Ecto neural progenitor cell (in vitro differentiated cells): ENCODE measurements around the gene SEL1L2.
"Not testable (repeated sequence)": the region's sequence is repeated elsewhere in the genome, so short reads cannot be mapped to it uniquely, and the experiment has no call there.

Source experiments
- DNase-seq: peaks from one replicate; pipeline ENCODE4 v3.0.0-alpha.2; 2018; ENCODE audit warnings: low spot score

Gene SEL1L2, protein sequence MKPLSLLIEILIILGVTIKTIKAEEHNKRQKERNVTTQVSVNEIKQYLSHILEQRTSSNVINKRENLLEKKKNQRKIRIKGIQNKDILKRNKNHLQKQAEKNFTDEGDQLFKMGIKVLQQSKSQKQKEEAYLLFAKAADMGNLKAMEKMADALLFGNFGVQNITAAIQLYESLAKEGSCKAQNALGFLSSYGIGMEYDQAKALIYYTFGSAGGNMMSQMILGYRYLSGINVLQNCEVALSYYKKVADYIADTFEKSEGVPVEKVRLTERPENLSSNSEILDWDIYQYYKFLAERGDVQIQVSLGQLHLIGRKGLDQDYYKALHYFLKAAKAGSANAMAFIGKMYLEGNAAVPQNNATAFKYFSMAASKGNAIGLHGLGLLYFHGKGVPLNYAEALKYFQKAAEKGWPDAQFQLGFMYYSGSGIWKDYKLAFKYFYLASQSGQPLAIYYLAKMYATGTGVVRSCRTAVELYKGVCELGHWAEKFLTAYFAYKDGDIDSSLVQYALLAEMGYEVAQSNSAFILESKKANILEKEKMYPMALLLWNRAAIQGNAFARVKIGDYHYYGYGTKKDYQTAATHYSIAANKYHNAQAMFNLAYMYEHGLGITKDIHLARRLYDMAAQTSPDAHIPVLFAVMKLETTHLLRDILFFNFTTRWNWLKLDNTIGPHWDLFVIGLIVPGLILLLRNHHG

DNA sequence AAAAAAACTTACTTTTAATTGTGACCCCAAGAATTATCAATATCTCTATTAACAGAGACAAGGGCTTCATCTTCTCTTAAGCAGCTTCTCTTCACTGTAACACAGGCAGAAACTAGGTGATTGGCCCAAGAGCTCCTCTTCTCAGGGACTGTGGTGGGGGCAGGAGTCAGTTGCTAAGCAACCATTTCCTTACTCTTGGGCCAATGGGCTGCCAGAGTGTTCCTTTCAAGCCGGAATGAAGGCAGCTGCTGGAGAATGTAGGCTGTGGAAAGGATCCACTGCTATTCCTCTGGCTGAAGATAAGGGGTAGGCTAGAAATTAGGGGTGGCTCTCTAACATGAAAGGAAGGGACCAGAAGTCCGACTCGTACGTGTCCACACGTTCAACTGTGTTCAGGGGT lies at the start of gene SEL1L2:
Gene SEL1L2, minus strand, starts transcription at position 150 of the 400 bp plus-strand sequence. Its CDS starts 80 bp downstream, at position 70.
- peak; percentile 73 for DNase-seq

GRCh38 chr20:14036567-14036966 lies 46.2 kb upstream of the SEL1L2 start:
- no peak for DNase-seq

DNA sequence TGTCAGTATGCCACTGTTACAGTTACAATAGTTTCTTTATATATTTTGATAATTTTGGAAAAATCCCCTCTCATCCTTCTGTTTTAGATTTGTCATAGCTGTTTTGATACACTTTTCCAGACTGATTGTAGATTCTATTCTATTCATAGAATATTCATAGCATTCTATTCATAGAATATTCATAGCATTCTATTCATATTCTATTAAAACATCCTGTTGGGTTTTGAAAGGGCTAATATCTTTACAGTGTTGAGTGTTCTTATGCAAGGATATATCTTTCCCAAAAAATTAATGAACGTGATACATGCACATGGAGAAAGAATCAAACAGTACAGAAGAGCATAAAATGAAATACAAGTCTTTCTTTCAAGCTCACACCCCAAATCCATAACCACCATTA lies 42.9 kb upstream of the SEL1L2 start:
- no peak for DNase-seq

DNA sequence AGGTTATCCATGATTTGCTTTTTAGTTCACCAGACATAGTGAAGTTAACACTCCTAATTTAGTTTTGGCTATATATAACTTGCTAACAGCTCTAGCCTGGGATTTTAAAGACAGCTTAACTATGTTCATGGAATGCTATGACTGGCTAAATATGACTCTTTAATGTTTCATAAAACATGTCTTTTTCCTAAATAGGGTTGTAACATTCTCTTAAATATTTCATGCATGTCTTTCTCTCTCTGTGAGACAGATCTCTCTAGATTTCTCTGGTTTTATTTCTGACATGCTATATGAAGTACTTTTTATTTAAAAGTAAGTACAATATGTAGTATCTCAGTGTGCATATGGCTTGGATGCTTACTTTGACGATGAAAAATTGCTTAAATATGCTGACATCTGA lies 40.6 kb upstream of the SEL1L2 start:
- no peak for DNase-seq

DNA sequence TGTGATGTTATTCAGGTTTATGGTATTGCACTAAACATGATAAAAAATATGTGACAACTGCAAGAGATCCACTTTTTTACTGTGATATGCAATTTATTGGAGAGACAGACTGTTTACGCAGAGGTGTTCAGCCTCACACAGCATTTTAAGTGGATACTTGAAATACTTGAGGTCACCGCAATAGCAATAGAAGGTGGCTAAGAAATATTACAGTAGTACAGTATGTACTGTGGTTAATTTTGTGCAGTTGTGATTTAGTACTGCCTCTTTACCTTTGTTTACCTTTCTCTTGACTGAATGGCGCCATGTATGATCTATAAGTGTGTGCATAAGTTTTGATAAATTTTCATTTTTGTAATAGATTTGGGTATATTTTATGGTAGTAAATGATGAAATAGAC lies 22.3 kb upstream of the SEL1L2 start:
- no peak for DNase-seq

DNA sequence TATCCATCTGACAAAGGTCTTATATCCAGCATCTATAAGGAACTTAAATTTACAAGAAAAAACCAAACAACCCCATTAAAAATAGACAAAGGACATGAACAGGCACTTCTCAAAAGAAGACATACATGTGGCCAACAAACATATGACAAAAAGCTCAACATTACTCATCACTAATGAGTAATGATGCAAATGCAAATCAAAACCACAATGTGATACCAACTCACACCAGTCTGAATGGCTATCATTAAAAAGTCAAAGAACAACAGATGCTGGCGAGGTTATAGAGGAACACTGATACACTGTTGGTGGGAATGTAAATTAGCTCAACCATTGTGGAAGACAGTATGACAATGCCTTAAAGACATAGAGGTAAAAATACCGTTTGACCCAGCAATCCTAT lies 18.8 kb upstream of the SEL1L2 start:
- no peak for DNase-seq

- DNase-seq = no peak
Measured at GRCh38 chr20:14005996-14006395, 15.6 kb upstream of the SEL1L2 start.

GRCh38 chr20:14000917-14001316 lies 10.5 kb upstream of the SEL1L2 start:
- DNase-seq = no peak

- no peak for DNase-seq
Measured at GRCh38 chr20:13996265-13996664, 5.9 kb upstream of the SEL1L2 start.

GRCh38 chr20:13995841-13996240 lies 5.4 kb upstream of the SEL1L2 start:
- peak; percentile 69 for DNase-seq

GRCh38 chr20:13995086-13995665 lies 4.8 kb upstream of the SEL1L2 start, which contains the start of gene MACROD2:
TSS of gene MACROD2 (plus strand) at chr20:13995516.
- peak; percentile 97 for DNase-seq

DNA sequence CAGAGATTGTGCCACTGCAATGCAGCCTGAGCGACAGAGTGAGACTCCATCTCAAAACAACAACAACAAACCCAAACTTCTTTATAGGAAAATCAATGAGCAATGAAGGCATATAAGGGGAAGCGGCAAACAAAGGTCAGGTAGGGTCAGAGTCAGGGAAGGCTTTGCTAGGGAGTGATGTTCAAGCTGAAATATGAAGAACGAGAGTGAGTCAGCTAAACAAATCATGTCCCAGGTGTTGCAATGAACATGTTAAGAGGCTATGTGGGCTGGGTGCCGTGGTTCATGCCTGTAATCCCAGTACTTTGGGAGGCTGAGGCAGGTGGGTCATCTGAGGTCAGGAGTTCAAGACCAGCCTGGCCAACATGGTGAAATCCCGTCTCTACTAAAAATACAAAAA lies 1.5 kb upstream of the SEL1L2 start:
- not testable (repeated sequence) for DNase-seq

DNA sequence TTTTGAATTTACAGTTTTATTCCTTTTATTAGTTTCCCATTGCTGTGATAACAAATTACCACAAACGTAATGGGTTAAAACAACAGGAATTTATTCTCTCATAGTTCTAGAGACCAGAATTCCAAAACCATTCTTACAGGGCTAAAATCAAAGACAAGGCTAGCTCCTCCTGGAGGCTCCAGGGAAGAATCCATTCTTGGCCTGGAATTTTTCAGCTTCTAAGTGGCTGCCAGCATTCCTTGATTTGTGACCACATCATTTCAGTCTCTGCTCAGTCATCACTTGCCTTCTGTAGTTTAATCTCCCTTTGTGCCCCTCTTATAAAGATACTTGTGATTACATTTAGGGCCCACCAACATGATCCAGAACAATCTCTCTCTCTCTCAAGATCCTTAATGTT lies 897 bp upstream of the SEL1L2 start:
- no peak for DNase-seq

GRCh38 chr20:13984211-13984610 lies 6.2 kb downstream of the SEL1L2 start:
- no peak for DNase-seq

DNA sequence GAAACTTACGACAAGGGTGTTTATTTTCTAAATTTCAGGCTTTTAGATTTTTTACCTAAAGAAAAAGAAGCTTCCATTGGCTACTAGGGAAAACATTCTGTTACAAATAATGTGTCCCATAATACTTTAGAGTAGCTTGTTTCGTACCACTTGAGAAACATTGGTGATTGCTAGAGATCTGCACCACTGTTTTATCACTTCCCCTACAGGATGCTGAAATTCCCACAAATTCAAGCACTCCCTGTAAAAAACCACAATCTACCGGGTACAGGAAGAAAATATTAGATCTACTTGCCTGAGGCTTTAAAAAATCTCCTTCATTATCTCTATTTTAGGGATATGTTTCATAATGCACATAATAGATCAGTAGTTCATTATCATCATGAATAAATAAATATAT lies 29.9 kb downstream of the SEL1L2 start:
- no peak for DNase-seq

DNA sequence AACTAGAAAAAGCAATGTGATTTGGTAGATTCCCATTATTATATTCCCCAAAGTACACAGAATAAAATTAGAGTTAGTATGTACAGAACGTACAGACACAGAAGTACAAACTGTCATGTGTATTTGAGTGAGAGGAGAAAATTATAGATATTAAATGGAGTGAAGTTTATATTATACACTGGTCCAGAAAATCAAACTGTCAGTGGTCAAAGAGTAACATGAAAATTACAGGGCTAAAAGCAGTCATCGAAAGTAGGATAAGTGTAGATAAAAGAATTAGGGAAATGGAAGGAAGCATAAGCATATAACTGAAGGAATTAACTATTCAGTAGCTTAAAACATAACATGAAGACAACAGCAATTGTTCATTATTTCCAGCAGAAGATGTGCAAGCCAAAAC lies 30.3 kb downstream of the SEL1L2 start:
- no peak for DNase-seq

GRCh38 chr20:13953227-13953626 lies 37.2 kb downstream of the SEL1L2 start:
- DNase-seq = no peak

GRCh38 chr20:13947719-13948118 lies 42.7 kb downstream of the SEL1L2 start:
- no peak for DNase-seq

DNA sequence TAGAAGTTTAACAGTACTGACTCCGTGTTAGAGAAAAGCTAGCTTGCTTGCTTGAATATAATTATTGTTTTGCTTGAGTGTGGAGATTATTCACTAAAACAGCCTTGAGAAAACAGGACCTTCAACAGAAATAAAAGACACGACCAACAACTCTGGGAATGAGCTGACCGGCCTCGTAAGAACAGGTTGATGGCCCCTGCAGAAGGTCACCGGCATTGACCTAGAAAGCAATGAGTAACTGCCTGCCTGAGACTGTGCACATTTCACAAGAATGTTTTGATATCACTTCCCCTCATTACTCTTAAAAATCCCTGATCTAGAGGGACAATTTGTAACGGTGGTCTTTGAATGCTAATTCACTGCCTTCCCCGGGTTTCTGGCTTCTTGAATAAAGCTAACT lies 49.4 kb downstream of the SEL1L2 start:
- DNase-seq = no peak

DNA sequence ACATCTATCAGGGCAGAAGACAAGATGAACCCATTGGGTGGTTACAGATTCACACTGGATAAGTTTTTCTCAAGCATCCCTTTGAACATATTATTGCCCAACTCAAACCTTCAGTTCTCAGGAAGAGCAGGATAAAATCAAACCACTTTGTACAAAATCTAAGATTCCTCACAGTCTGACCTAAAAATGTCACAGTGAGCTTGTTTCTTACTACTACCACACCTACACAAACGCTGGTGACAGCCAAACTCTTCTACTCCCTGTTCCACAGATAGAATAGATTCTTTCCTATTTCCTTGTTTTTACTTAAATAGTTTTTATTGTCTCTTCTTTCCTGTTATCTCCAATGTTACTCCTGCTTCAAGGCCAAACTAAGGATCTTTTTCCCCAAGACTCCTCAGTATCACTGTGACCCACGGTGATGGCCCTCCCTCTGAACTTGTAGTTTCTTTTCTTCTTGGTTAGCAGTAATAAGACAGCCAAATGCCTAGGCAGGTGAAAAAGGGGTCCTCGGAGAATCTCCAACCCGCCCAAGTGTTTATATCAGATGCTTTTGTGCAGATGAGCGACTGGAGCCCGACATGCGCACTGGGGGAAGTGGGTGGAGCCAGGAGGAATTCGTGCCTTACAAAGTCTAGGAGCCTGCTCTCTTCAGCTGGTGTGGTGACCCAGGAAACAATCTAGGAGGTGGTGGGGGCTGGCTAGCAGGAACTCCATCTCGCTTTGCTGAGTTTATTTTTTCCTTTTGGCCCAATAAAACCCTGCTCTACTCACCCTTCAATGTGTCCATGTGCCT lies 53.4 kb downstream of the SEL1L2 start:
- no peak for DNase-seq

- DNase-seq = no peak
Measured at GRCh38 chr20:13934992-13935894, 55.2 kb downstream of the SEL1L2 start.
